BLaER1 (cell line): ENCODE data around the gene TBC1D10B.

Source experiments
- H3K27ac ChIP-seq: shearing (Covaris generic); formaldehyde crosslinking; 2 replicates; pipeline ENCODE4 v1.8.1; 2022
- H3K27me3 ChIP-seq: shearing (Covaris generic); formaldehyde crosslinking; 2 replicates; pipeline ENCODE4 v1.8.1; 2022
- H3K36me3 ChIP-seq: shearing (Covaris generic); formaldehyde crosslinking; 2 replicates; pipeline ENCODE4 v1.8.1; 2022
- H3K4me1 ChIP-seq: shearing (Covaris generic); formaldehyde crosslinking; 2 replicates; pipeline ENCODE4 v1.8.1; 2022
- H3K4me2 ChIP-seq: shearing (Covaris generic); formaldehyde crosslinking; 2 replicates; pipeline ENCODE4 v1.8.1; 2022
- H3K4me3 ChIP-seq: shearing (Covaris generic); formaldehyde crosslinking; 2 replicates; pipeline ENCODE4 v1.8.1; 2022
- H3K9ac ChIP-seq: shearing (Covaris generic); formaldehyde crosslinking; 2 replicates; pipeline ENCODE4 v1.8.1; 2022
- H3K9me3 ChIP-seq: shearing (Covaris generic); formaldehyde crosslinking; 2 replicates; pipeline ENCODE4 v1.8.1; 2022
- H4K20me1 ChIP-seq: shearing (Covaris generic); formaldehyde crosslinking; 2 replicates; pipeline ENCODE4 v1.8.1; 2022
- Cebpa-rat ChIP-seq: shearing (Covaris generic); IDR thresholded peaks from 2 replicates; pipeline ENCODE4 v1.8.1; 2022

TBC1D10B gene

DNA sequence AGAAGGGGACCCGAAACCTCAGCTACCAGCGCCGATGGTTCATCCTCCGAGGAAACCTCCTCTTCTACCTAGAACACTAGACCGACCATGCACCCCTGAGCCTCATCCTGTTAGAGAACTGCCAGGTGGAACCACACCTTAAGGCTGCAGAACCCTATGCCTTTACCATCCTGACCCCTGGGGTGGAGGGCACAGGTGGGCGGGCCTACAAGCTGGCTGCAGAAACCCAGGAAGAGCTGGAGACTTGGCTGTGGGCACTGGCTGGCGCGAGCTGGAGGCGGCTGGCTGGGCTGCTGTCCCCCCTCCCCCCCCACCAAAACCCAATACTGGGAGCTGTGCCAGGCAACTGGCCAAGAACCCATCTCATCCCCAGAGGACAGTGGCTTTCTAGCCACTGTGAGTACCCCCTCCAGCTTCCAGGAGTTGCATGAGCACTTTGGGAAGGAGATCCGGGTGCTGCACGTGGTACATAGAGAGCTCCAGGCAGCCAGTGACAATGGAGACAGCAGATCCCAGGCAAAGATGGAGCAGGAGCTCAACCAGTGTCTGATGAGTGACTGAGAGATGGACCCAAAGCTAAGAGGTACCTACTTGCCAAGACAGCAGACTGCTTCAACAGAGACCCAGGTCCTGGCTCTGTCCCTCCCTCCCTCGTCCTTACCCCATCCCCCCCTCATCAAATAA is 13.8 kb downstream of the TBC1D10B start:
- H3K27ac ChIP-seq, result peak overlapping the region; percentile 82; the same call in 1 of the 2 replicates
- H3K4me3 ChIP-seq, result peak overlapping the region; percentile 93

DNA sequence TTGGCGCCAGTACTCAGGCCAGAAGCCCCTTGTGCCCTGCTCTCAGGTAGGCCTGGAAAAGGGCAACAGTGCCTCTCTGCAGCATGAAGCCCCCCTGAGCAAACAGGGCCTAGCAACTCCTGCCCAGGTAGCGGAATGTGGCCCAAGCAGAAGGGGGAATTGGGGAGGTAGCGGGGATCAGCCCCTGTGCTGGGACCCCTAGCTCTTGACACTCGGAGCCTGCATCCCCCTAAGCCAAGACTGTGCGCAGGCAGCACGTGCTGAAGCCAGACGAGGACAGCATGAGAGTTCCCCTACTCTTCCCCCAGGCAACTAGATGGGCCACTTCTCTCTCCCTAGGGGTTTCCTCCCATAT is 14.4 kb downstream of the TBC1D10B start:
- peak overlapping the region; percentile 92 for H3K9ac ChIP-seq
- H3K36me3 ChIP-seq, result peaks cover 78% of the 10 kb centered on the region
- H3K9me3 ChIP-seq, result no peaks in the 10 kb centered on the region
- no peak for TF ChIP-seq Cebpa-rat
- peak overlapping the region; percentile 97 for H3K4me2 ChIP-seq
- H4K20me1 ChIP-seq, result peaks cover 46% of the 10 kb centered on the region
- peak overlapping the region; percentile 82 for H3K27ac ChIP-seq
- peaks cover 41% of the 10 kb centered on the region for H3K4me1 ChIP-seq
- H3K27me3 ChIP-seq, result no peaks in the 10 kb centered on the region
- H3K4me3 ChIP-seq, result peak overlapping the region; percentile 93

More for the DNA sequence above, 13.8 kb downstream of the TBC1D10B start:
- no peak for TF ChIP-seq Cebpa-rat
- Histone ChIP-seq H3K27me3 (no peaks in the 10 kb centered on the region), H3K4me1 (peaks cover 39% of the 10 kb centered on the region), H3K9ac (peak overlapping the region; percentile 92), H4K20me1 (peaks cover 46% of the 10 kb centered on the region), H3K4me2 (peak overlapping the region; percentile 97), H3K9me3 (no peaks in the 10 kb centered on the region), H3K36me3 (peaks cover 78% of the 10 kb centered on the region)

DNA sequence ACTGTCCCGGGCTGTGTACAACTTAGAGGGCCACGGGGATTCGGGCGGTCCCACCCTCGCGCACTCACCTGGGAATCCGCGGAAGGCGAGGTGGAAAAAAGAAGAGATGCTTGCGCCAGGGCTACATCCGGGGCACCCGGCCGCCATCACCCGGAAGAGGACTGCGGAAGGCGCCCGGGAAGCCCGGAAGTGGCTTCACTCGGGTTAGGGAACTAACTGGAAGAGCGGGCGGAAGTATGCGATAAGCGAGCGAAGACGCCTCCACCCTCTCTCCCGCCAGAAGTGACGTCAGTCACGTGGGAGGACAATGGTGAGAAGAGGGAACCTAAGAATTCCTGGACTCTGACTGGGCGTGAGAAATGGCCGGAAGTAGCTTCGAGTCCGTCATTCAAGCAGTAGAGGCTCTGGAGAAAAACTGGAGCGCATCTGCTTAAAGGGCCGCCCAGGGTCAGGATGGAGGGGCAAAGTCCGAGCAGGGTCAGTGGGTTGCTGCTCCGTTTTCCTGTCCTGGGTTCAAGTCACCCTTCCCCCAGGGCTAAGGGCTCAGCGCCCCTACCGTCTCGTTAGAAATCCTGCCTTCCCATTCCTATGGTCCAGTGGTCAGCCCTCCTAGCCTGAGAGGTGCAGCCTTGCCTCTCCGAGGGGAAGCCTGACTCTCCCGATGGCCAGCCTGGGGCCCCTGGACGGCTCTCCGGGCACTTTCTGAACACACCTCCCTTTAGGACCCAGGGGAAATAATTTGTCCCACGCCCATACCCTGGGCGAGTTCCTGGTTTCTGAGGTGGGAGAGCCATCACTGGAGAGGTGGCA is 14.9 kb downstream of the TBC1D10B start, which contains the start of gene CD2BP2:
Gene CD2BP2 (minus strand): TSS at position 165 of the 810 bp plus-strand sequence. CDS start 627 bp downstream, outside the sequence.
- Histone ChIP-seq H3K36me3 (peaks cover 78% of the 10 kb centered on the region), H4K20me1 (peaks cover 40% of the 10 kb centered on the region)

DNA sequence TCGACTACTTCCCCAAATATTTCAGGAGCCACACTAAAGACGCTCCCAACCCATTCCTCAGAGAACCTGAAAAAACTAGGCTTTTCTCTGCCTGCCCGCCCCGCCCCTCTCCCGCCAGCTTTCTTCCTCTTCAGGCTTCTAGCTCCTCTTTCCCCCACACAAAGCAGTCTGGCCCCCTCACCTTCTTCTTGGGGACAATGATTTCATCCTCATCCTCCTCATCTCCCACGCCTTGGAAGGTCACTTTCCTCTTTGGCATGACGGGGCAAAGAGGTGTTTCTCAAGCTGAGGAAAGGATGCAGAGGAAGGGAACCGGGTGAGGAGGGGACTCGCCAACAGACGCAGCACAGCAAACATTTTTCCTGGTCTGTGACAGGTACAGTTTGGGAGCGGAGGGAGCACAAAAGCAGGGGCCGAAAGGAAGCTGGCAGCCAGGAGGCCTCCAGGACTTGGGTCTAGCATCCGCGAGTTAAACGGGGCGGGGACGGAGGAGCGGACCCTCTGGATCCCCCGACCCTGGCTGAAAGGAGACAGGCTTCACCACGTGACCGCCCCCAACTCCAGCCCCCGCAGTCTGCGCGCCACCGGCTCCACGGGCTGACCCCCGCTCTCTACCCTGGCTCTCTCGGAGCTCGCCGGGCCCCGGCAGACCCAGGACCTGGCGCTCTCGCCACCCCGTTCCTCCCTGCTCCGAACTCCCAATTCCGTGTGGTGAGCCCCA is 15.7 kb downstream of the TBC1D10B start:
- Histone ChIP-seq H3K4me1 (peaks cover 55% of the 10 kb centered on the region), H3K4me3 (peak overlapping the region; percentile 93), H3K9ac (peak overlapping the region; percentile 92), H3K27ac (peak overlapping the region; percentile 82), H4K20me1 (peaks cover 33% of the 10 kb centered on the region), H3K36me3 (peaks cover 75% of the 10 kb centered on the region), H3K4me2 (peak overlapping the region; percentile 97), H3K27me3 (no peaks in the 10 kb centered on the region), H3K9me3 (no peaks in the 10 kb centered on the region)
- no peak for TF ChIP-seq Cebpa-rat

More for the DNA sequence above, 14.9 kb downstream of the TBC1D10B start, which contains the start of gene CD2BP2:
- Histone ChIP-seq H3K27ac (peak within 1 kb of the TSS; percentile 82), H3K4me2 (peak within 1 kb of the TSS; percentile 97), H3K9ac (peak within 1 kb of the TSS; percentile 92), H3K4me3 (peak within 1 kb of the TSS; percentile 93), H3K4me1 (peaks cover 47% of the 10 kb centered on the region), H3K9me3 (no peaks in the 10 kb centered on the region), H3K27me3 (no peaks in the 10 kb centered on the region)
- TF ChIP-seq Cebpa-rat, result no peak

DNA sequence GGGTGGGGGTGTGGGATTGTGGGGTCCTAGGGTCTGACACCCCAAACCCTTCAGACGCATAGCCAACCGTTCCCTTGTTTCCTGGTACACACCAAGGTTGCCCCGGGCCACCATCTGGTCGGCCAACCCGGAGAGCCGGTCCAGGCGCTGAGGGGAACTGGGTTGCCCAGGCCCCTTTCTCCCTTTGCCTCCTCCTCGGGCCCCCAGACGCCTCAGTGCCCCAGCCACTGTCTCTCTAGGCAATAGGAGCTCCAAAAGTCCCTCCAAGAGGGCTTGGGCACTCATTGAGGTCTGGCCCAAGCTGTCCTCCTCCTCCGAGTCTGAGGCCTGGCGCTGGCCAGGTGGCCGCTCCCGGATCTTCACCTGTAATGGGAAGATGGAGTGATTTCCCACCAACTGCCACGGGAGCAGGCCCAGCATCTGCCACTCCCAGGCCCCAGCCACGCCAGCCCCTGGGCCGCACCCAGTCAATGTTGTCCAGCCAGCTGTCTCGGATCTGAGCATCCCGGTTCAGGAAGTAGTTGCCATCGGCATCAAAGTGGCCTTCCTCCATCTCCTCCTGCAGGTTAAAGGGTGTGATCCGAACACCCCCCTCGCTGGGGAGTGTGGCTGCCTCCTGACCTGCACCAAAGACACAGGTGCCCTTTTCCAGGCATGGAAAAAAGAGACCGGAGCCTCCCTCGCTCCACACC is 16.7 kb downstream of the TBC1D10B start:
- Histone ChIP-seq H3K4me1 (peaks cover 65% of the 10 kb centered on the region), H3K4me3 (peak overlapping the region; percentile 93), H3K9me3 (no peaks in the 10 kb centered on the region), H3K27ac (no peak overlapping the region), H3K4me2 (peak overlapping the region; percentile 97), H3K9ac (peak overlapping the region; percentile 92), H3K36me3 (peaks cover 65% of the 10 kb centered on the region), H4K20me1 (peaks cover 27% of the 10 kb centered on the region), H3K27me3 (no peaks in the 10 kb centered on the region)
- TF ChIP-seq Cebpa-rat, result no peak

DNA sequence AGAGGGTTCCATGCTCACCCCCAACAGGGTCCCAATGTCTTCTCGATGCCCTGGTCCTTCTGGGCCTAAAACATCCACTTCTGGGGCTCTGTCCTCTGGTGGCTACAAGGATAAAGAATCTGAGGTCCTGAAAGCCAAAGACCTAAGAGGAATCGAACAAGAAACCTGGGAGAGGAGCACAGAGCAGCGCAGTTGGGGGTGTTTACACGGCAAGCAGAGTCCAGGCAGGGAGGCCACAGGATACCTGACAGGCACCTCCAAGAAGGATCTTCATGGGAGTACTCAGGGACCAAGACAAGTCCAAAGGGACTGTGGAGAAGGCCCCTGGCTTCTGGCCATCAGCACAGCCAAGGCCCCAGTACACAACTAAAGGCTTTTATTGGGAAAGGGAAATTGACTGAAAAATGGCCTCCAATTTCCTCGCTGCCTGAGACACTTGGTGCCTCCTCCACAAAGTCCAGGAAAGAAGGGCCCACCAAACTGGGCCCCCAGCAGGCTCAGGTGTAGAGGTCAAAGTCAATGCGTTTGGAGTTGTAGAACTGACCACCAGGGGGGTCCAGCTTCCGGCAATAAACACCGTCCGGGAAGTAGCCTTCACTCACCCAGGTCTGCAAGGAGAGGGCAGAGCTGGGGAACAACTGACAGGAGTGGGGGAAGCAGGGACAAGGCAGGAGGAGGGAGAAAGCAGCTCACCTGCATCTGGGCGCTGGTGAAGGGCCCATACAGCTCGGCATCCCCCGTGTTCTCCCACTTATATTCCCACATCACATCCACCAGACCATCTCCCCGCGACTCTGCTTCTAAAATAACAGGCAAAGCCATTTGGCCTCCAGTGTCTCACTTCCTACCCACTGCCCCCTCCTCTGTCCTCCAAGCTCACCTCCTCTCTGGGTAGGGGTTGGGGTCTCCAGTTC is 17.5 kb downstream of the TBC1D10B start:
- H3K9me3 ChIP-seq, result no peaks in the 10 kb centered on the region
- H3K9ac ChIP-seq, result peak overlapping the region; percentile 15; the same call in 1 of the 2 replicates
- H3K4me2 ChIP-seq, result no peak overlapping the region
- no peak overlapping the region for H3K4me3 ChIP-seq
- H3K27me3 ChIP-seq, result no peaks in the 10 kb centered on the region
- H3K27ac ChIP-seq, result no peak overlapping the region
- H4K20me1 ChIP-seq, result peaks cover 27% of the 10 kb centered on the region
- H3K36me3 ChIP-seq, result peaks cover 57% of the 10 kb centered on the region
- peaks cover 72% of the 10 kb centered on the region for H3K4me1 ChIP-seq
- TF ChIP-seq Cebpa-rat, result no peak

DNA sequence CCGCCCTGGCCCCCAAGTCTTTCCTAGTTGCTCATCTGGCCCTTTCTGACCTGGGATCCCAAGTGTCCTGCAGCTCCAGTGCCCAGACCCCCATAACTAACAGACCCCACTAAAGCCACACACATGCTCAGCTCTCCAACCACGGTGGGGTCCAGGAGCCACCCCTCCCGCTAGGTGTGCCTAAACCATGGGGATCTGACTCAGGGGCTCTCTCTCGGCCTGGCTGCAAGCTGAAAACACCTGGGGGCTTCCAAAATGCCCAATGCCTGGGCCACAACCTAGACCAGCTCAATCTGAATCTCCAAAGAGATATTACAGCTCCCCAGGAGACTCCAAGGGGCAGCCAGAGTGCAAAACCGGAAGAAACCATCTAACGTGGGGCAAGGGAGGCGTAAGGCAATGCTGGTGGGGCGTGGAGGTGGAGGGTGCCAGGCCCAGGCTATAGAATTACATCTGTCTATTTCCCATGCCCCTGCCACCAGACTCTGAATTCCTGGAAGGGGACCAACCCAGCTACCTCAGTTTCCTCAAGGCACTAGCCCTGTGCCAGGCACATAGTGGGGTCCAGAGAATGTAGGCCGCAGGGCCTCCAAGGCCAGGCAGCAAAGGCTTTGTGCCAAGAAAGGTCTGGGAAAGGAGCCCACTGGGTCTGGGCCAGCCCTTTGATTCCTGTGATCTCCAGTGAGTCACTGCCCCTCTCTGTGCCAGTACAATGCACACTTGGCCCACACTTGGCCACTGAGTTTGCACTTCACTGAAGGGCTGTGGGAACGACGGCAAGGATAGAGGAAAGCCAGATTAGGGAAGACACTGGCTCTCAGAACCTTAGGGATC is 18.5 kb downstream of the TBC1D10B start:
- Histone ChIP-seq H3K27ac (no peak overlapping the region), H3K9me3 (no peaks in the 10 kb centered on the region), H3K4me2 (no peak overlapping the region), H3K36me3 (peaks cover 47% of the 10 kb centered on the region), H3K4me1 (peaks cover 72% of the 10 kb centered on the region), H4K20me1 (peaks cover 27% of the 10 kb centered on the region), H3K27me3 (no peaks in the 10 kb centered on the region), H3K9ac (peak overlapping the region; percentile 15; the same call in 1 of the 2 replicates), H3K4me3 (no peak overlapping the region)
- no peak for TF ChIP-seq Cebpa-rat
